GM23338 (cell line): Measurements from ENCODE around the gene POC1B. TPM values are rescaled to one million over a fixed set of nuclear protein-coding genes. Genes with fewer than 3 reads are reported as not detected.
A peak's percentile ranks its signal among the peaks of the same experiment; 100 is the strongest.

Experiments
- ATAC-seq: fragments of 200-7000 bp; cut with Tn5 transposase; 3 replicates; pipeline ENCODE4 v1.9.1; 2020
- DNase-seq: peaks from one replicate; pipeline ENCODE4 v3.0.0-alpha.2; 2015; ENCODE audit warnings: low spot score
- H2AFZ ChIP-seq: fragments of 200-600 bp; sonication (generic); 2 replicates; pipeline ENCODE4 v1.8.0; 2016; ENCODE audit warnings: antibody characterized with exemption, mild to moderate bottlenecking, moderate library complexity
- H3F3A ChIP-seq: fragments of 200-600 bp; sonication (generic); replicated peaks from 2 replicates; pipeline ENCODE4 v1.8.0; 2017; ENCODE audit warnings: antibody characterized with exemption, mixed run types, low read depth
- H3K27ac ChIP-seq: fragments of 200-600 bp; sonication (generic); 2 replicates; pipeline ENCODE4 v1.6.1; 2016; ENCODE audit warnings: low read depth
- H3K27me3 ChIP-seq: fragments of 200-600 bp; sonication (generic); 2 replicates; pipeline ENCODE4 v1.8.0; 2016; ENCODE audit warnings: mild to moderate bottlenecking, mixed run types, moderate library complexity; ENCODE audit not compliant: insufficient read depth
- H3K36me3 ChIP-seq: fragments of 200-600 bp; sonication (generic); 2 replicates; pipeline ENCODE4 v1.8.0; 2016; ENCODE audit warnings: mild to moderate bottlenecking; ENCODE audit not compliant: insufficient read depth
- H3K4me1 ChIP-seq: fragments of 200-600 bp; sonication (generic); 2 replicates; pipeline ENCODE4 v1.8.0; 2016; ENCODE audit warnings: mild to moderate bottlenecking, moderate library complexity; ENCODE audit not compliant: insufficient read depth
- H3K4me2 ChIP-seq: fragments of 200-600 bp; sonication (generic); 2 replicates; pipeline ENCODE4 v1.7.1; 2017; ENCODE audit warnings: mixed run types
- H3K4me3 ChIP-seq: fragments of 200-600 bp; sonication (generic); 2 replicates; pipeline ENCODE4 v1.6.1; 2016; ENCODE audit warnings: mixed run types
- H3K79me2 ChIP-seq: fragments of 200-600 bp; sonication (generic); replicated peaks from 2 replicates; pipeline ENCODE4 v1.8.0; 2017; ENCODE audit warnings: mild to moderate bottlenecking; ENCODE audit not compliant: insufficient read depth
- H3K9me2 ChIP-seq: fragments of 200-600 bp; sonication (generic); 2 replicates; pipeline ENCODE4 v1.8.0; 2017; ENCODE audit not compliant: insufficient read depth
- H4K20me1 ChIP-seq: fragments of 200-600 bp; sonication (generic); replicated peaks from 2 replicates; pipeline ENCODE4 v1.8.0; 2017; ENCODE audit warnings: mild to moderate bottlenecking; ENCODE audit not compliant: insufficient read depth
- H3K27ac Mint-ChIP-seq: 2 replicates; pipeline ENCODE4 v1.8.0; 2020; ENCODE audit warnings: inconsistent platforms, mild to moderate bottlenecking, moderate library complexity, mixed read lengths
- H3K27me3 Mint-ChIP-seq: 3 replicates; pipeline ENCODE4 v1.8.0; 2022; ENCODE audit warnings: low read depth, mild to moderate bottlenecking, moderate library complexity, mixed read lengths, inconsistent platforms; ENCODE audit not compliant: insufficient read depth, poor library complexity
- H3K36me3 Mint-ChIP-seq: 3 replicates; pipeline ENCODE4 v1.8.0; 2021; ENCODE audit warnings: low read depth, mild to moderate bottlenecking, inconsistent platforms, moderate library complexity, mixed read lengths
- H3K4me1 Mint-ChIP-seq: 3 replicates; pipeline ENCODE4 v1.8.0; 2020; ENCODE audit warnings: mild to moderate bottlenecking, inconsistent platforms, mixed read lengths
- H3K4me3 Mint-ChIP-seq: 3 replicates; pipeline ENCODE4 v1.8.0; 2021; ENCODE audit warnings: moderate library complexity, mild to moderate bottlenecking, inconsistent platforms, mixed read lengths
- H3K9me3 Mint-ChIP-seq: 3 replicates; pipeline ENCODE4 v1.8.0; 2020; ENCODE audit warnings: moderate library complexity, mild to moderate bottlenecking, inconsistent platforms, mixed read lengths
- CTCF ChIP-seq, 2 experiments: fragments of 200-600 bp in 1 of 2; sonication (generic) in 1 of 2; conservative IDR thresholded peaks; 2 replicates each; pipeline versions ENCODE4 v1.5.1 to v1.6.1; 2016 to 2017; ENCODE audit warnings: antibody characterized with exemption in 2 of 2, low read depth in 2 of 2, mild to moderate bottlenecking in 2 of 2, moderate library complexity in 1 of 2
- ETS1 ChIP-seq: IDR thresholded peaks from 2 replicates; pipeline ENCODE4 v1.6.1; 2016; ENCODE audit warnings: antibody characterized with exemption
- EZH2 ChIP-seq: fragments of 200-600 bp; sonication (generic); IDR thresholded peaks from one replicate; pipeline ENCODE4 v1.8.0; 2017; ENCODE audit warnings: antibody characterized with exemption, mild to moderate bottlenecking, low read depth; ENCODE audit not compliant: unreplicated experiment
- ZNF462 ChIP-seq: fragments of 250-450 bp; sonication (Bioruptor Pico); IDR thresholded peaks from 2 replicates; pipeline ENCODE4 v1.5.0; 2020; ENCODE audit warnings: mild to moderate bottlenecking, moderate library complexity
- polyA plus RNA-seq: library from polyadenylated mRNA; unstranded; fragments of >200 nt; fragmentation: Nextera tagmentation; extraction: Ambion mirVana; gene quantifications from 2 replicates; pipeline ENCODE4 v1.2.1, GENCODE V29; 2016
- total RNA-seq: library from RNA; depleted of rRNA; stranded (reverse); fragments of >200 nt; shearing (Covaris generic); gene quantifications from 2 replicates; pipeline ENCODE4 v1.2.3, GENCODE V29; 2014

The POC1B gene
- total and polyA plus RNA-seq, 2 experiments from 2014 or later: 11.8 to 17.5 TPM

- no peak for TF ChIP-seq ZNF462 (CRISPR knock-in tag)
- no peak for TF ChIP-seq ETS1
These were observed 18.2 kb upstream of the POC1B start (continued) for GRCh38 chr12:89544022-89544421.

GRCh38 chr12:89542912-89543592, 17.2 kb upstream of the POC1B start:
- H3F3A ChIP-seq: no peaks in the 10 kb centered on the region
- Mint-ChIP-seq H3K27ac (no peak overlapping the region), H3K4me3 (no peak overlapping the region), H3K27me3 (no peaks in the 10 kb centered on the region), H3K36me3 (no peaks in the 10 kb centered on the region), H3K4me1 (peaks cover 11% of the 10 kb centered on the region), H3K9me3 (no peaks in the 10 kb centered on the region)
- H3K4me1 ChIP-seq: no peaks in the 10 kb centered on the region
- H4K20me1 ChIP-seq: no peaks in the 10 kb centered on the region
- H3K9me2 ChIP-seq: no peaks in the 10 kb centered on the region
- no peak overlapping the region for H3K27ac ChIP-seq
- H3K27me3 ChIP-seq: no peaks in the 10 kb centered on the region
- H2AFZ ChIP-seq: no peak overlapping the region
- peak; percentile 97 for DNase-seq
- H3K36me3 ChIP-seq: no peaks in the 10 kb centered on the region
- H3K79me2 ChIP-seq: no peaks in the 10 kb centered on the region
- no peak overlapping the region for H3K4me2 ChIP-seq
- no peak overlapping the region for H3K4me3 ChIP-seq
- TF ChIP-seq CTCF (conservative IDR thresholded peaks at IDR 0.05; ENCODE audit: low read depth in 2 of 2) (peak; percentile 94), EZH2 (no peak)
- peak; percentile 88 for ATAC-seq
